KOPT-K1 (cell line): ENCODE results near the gene ALDH3A2.

Experiments
- H3K27ac ChIP-seq: fragments of 200-600 bp; sonication (generic); 2 replicates; pipeline ENCODE4 v1.5.1; 2016; ENCODE audit warnings: antibody characterized with exemption, mild to moderate bottlenecking, low read depth, low read length; ENCODE audit not compliant: poor library complexity, severe bottlenecking
- H3K36me3 ChIP-seq: fragments of 200-600 bp; sonication (generic); 2 replicates; pipeline ENCODE4 v1.5.1; 2017; ENCODE audit warnings: antibody characterized with exemption, mild to moderate bottlenecking, low read length, moderate library complexity; ENCODE audit not compliant: insufficient read depth
- H3K9me3 ChIP-seq: fragments of 200-600 bp; sonication (generic); 2 replicates; pipeline ENCODE4 v1.5.1; 2017; ENCODE audit warnings: antibody characterized with exemption, low read length, mild to moderate bottlenecking; ENCODE audit not compliant: insufficient read depth, poor library complexity, severe bottlenecking

ALDH3A2 gene

DNA sequence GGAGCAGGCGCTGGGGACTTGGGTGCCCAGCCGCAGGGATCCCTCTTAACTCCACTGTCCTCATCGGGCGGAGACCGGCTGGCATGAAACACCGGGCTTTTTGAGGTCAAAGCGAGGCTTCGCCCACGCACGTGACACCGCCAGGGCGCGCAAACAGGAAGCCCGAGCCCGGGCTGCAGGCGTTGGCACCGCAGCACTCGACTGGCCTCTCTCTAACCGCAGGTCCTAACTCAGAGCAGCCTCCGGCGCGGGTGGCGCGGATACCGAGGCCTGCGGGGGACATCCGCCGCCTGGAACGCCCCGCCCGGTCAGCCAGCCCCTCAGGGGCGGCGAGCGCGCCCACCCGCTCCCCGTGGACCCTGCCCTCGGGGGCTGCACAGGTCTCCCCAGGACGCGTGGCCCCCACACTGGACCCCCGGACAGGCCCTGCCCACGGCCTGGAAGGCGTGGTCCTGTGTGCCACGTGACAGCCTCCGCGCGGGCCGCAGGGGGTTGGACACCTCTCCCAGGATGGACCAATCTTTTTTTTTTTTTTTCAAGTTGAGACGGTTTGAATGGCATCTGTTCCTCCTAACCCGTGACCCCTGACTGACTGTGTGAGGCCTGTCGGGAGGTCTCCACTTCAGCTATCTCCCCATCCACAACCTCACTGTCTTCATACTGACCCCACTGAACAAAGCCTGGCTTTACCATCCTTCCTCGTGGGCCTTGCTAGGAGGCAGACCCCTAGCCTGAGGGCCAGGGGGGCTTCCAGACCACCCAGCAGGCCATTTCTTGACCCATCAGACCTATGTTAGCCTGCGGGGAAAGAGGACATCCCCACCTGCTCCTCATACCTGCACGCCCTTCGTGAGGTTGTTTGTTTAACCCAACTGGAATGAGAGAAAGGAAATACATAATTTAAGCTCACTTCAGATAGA, 76.2 kb downstream of the ALDH3A2 start:
- Histone ChIP-seq H3K9me3 (no peaks in the 10 kb centered on the region), H3K27ac (no peak overlapping the region), H3K36me3 (no peaks in the 10 kb centered on the region)

DNA sequence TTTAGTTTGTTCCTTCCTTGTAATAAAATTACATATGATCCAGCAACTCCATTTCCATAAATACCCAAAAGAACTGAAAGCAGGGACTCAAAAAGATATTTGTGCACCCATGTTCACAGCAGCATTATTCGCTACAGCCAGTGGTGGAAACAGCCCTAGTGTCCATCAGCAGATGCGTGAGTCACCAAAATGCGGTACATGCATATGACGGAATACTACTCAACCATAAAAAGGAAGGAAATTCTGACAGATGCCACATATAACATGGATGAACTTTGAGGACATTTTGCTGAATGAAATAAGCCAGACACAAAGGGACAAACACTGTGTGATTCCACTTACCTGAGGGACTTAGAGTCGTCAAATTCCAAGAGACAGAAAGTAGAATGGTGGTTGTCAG, 76.9 kb downstream of the ALDH3A2 start:
- Histone ChIP-seq H3K27ac (no peak overlapping the region), H3K36me3 (no peaks in the 10 kb centered on the region)

DNA sequence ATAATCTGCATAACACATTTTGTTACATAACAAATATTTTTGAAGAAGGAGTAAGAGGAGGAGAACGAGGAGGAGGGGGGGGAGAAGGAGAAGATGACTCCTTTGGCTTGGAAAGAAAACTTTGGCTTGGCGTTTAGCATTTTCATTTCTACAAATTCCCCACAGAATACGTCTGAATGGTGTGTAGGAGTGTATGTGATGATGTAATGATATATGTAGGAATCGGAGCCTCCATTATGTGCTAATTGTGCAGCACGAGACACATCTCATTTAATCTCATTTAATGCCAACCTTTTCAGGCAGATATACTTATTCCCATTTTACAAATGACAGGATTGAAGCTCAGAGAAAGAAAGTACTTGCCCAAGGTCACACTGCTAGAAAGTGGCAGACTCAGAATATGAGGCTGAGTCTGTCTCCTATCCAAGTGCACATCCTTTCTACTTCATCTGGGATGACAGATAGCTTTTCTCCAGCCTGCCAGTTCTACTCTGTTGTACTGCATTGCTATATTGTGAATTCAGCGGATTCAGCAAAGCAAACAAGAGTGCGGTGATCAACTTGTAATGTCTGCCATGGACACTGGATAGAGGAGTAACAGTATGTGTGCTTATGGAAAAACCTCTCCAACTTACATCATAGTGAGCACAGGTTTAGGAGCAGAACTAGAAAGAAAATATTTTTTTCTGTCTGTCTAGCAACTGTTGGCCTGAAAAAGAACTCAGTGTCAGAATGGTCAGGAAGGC, 78.3 kb downstream of the ALDH3A2 start:
- H3K27ac ChIP-seq = no peak overlapping the region

More for the DNA sequence above, 76.9 kb downstream of the ALDH3A2 start:
- no peaks in the 10 kb centered on the region for H3K9me3 ChIP-seq

More for the DNA sequence above, 78.3 kb downstream of the ALDH3A2 start:
- no peaks in the 10 kb centered on the region for H3K9me3 ChIP-seq
- H3K36me3 ChIP-seq = no peaks in the 10 kb centered on the region
